CD4-positive, CD25-positive, alpha-beta regulatory T cell (primary cell): ENCODE data around the gene SPRED1. TPM values are rescaled to one million over a fixed set of nuclear protein-coding genes. Genes with fewer than 3 reads are reported as not detected.

ENCODE experiments used
- ATAC-seq, 2 donors: fragments of 150-1000 bp; cut with Tn5 transposase; one replicate each; pipeline ENCODE4 v1.10.0; 2021; ENCODE audit warnings: low read depth in 2 of 2, moderate number of reproducible peaks in 2 of 2, moderate library complexity in 1 of 2
- DNase-seq, 3 donors: peaks; one replicate each; pipeline versions ENCODE4 v3.0.0 to v3.0.0-alpha.2; 2012 to 2022; ENCODE audit warnings: mixed read lengths in 1 of 3
- H3K27ac ChIP-seq: one replicate; pipeline ENCODE4 v1.7.0; 2013; ENCODE audit warnings: mild to moderate bottlenecking, low read length; ENCODE audit not compliant: insufficient read depth, poor library complexity, severe bottlenecking
- H3K27me3 ChIP-seq: one replicate; pipeline ENCODE4 v1.7.0; 2013; ENCODE audit warnings: low read length; ENCODE audit not compliant: control insufficient read depth, insufficient read depth
- H3K36me3 ChIP-seq: one replicate; pipeline ENCODE4 v1.7.0; 2013; ENCODE audit warnings: mild to moderate bottlenecking, low read length, moderate library complexity; ENCODE audit not compliant: control insufficient read depth, insufficient read depth
- H3K4me1 ChIP-seq: 2 replicates; pipeline ENCODE4 v1.7.0; 2013; ENCODE audit warnings: mild to moderate bottlenecking, low read length; ENCODE audit not compliant: insufficient read depth, control insufficient read depth, poor library complexity, severe bottlenecking
- H3K4me3 ChIP-seq: one replicate; pipeline ENCODE4 v1.7.0; 2013; ENCODE audit warnings: low read depth, mild to moderate bottlenecking, low read length, moderate library complexity
- H3K9me3 ChIP-seq, 2 experiments: 1 replicate in 1 of 2; 2 replicates in 1 of 2; pipeline ENCODE4 v1.7.0; 2013; ENCODE audit warnings: low read length in 2 of 2, mild to moderate bottlenecking in 1 of 2, moderate library complexity in 1 of 2; ENCODE audit not compliant: control insufficient read depth in 2 of 2
- H3K27ac Mint-ChIP-seq, 3 donors: one replicate each; pipeline ENCODE4 v1.8.0; 2020 to 2022; ENCODE audit warnings: mild to moderate bottlenecking in 3 of 3, mixed read lengths in 3 of 3, moderate library complexity in 2 of 3
- H3K27me3 Mint-ChIP-seq: one replicate; pipeline ENCODE4 v1.8.0; 2022; ENCODE audit warnings: mild to moderate bottlenecking, mixed read lengths
- H3K36me3 Mint-ChIP-seq: one replicate; pipeline ENCODE4 v1.8.0; 2020; ENCODE audit warnings: mixed read lengths
- H3K4me1 Mint-ChIP-seq, 4 donors: one replicate each; pipeline ENCODE4 v1.8.0; 2020 to 2022; ENCODE audit warnings: mixed read lengths in 4 of 4, mild to moderate bottlenecking in 1 of 4
- H3K4me3 Mint-ChIP-seq, 4 donors: one replicate each; pipeline ENCODE4 v1.8.0; 2020 to 2022; ENCODE audit warnings: mild to moderate bottlenecking in 4 of 4, mixed read lengths in 4 of 4, moderate library complexity in 3 of 4
- H3K9me3 Mint-ChIP-seq, 7 donors: one replicate each; pipeline ENCODE4 v1.8.0; 2020 to 2022; ENCODE audit warnings: mixed read lengths in 7 of 7, mild to moderate bottlenecking in 3 of 7, moderate library complexity in 2 of 7
- polyA plus RNA-seq, 4 donors: library from polyadenylated mRNA; unstranded; fragments of 300-500 nt; fragmentation: Illumina TruSeq; gene quantifications; one replicate each; pipeline ENCODE4 v1.2.3, GENCODE V29; 2021
- total RNA-seq: library from RNA; stranded (reverse); gene quantifications from one replicate; pipeline ENCODE4 v1.2.3, GENCODE V29; 2022

Gene SPRED1
- total and polyA plus RNA-seq, 5 donors from 2014 or later, result 0.03 TPM; not detected in 4

DNA sequence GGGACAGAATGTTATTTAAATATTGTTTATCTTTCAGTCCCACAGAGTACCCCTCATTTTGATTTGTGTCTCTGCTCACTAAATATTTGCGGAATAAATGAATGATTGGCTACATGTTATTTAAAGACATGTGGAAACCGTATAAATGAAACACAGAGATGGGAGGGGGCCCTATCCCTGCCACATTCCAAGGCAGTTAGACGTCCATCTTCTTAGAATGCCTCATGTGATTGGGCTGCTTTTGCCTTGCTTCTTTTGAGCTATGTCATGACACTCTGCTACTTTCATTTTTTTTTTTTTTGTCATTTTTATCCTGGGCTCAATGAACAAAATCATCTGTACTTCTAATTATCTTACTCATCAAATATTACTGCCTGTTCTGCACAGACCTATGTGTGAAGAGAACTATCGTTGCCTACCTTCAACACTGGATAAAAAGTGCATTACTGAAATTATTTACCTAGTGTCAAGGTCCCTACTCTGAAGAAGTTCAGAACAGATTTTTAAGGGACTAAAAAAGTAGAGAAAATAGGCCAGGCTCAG is 117.4 kb downstream of the SPRED1 start:
- Histone ChIP-seq H3K27ac (no peak overlapping the region), H3K4me1 (no peaks in the 10 kb centered on the region), H3K9me3 (no peaks in the 10 kb centered on the region), H3K27me3 (peaks cover 17% of the 10 kb centered on the region), H3K4me3 (no peak overlapping the region), H3K36me3 (no peaks in the 10 kb centered on the region)
- H3K36me3 Mint-ChIP-seq, result no peaks in the 10 kb centered on the region
- no peaks in the 10 kb centered on the region for H3K4me1 Mint-ChIP-seq
- no peak for DNase-seq
- peaks cover 0 to under 1% (median 0%) of the 10 kb centered on the region in 7 donors for H3K9me3 Mint-ChIP-seq
- peaks cover 49% of the 10 kb centered on the region for H3K27me3 Mint-ChIP-seq
- ATAC-seq, result no peak
- H3K4me3 Mint-ChIP-seq, result no peak overlapping the region
- H3K27ac Mint-ChIP-seq, result no peak overlapping the region

- H3K4me3 Mint-ChIP-seq, result no peak overlapping the region
- DNase-seq (no peak), ATAC-seq (no peak)
- no peak overlapping the region for H3K4me3 ChIP-seq
- peaks cover 49% of the 10 kb centered on the region for H3K27me3 Mint-ChIP-seq
- no peaks in the 10 kb centered on the region for H3K4me1 Mint-ChIP-seq
- no peaks in the 10 kb centered on the region for H3K9me3 ChIP-seq
- H3K36me3 ChIP-seq, result no peaks in the 10 kb centered on the region
- no peaks in the 10 kb centered on the region for H3K4me1 ChIP-seq
- peaks cover 0 to 3% (median 0%) of the 10 kb centered on the region in 7 donors for H3K9me3 Mint-ChIP-seq
- H3K36me3 Mint-ChIP-seq, result no peaks in the 10 kb centered on the region
- no peak overlapping the region for H3K27ac ChIP-seq
- peaks cover 13% of the 10 kb centered on the region for H3K27me3 ChIP-seq
- no peak overlapping the region for H3K27ac Mint-ChIP-seq
These were observed 120.4 kb downstream of the SPRED1 start for GRCh38 chr15:38373016-38373415.

- no peak overlapping the region for H3K27ac Mint-ChIP-seq
- ATAC-seq (no peak), DNase-seq (no peak)
- no peaks in the 10 kb centered on the region for H3K4me1 Mint-ChIP-seq
- peaks cover 56% of the 10 kb centered on the region for H3K27me3 Mint-ChIP-seq
- peaks cover 0 to 3% (median 0%) of the 10 kb centered on the region in 7 donors for H3K9me3 Mint-ChIP-seq
- Histone ChIP-seq H3K9me3 (no peaks in the 10 kb centered on the region), H3K4me3 (no peak overlapping the region), H3K4me1 (no peaks in the 10 kb centered on the region), H3K27ac (no peak overlapping the region), H3K36me3 (no peaks in the 10 kb centered on the region), H3K27me3 (peaks cover 21% of the 10 kb centered on the region)
- no peaks in the 10 kb centered on the region for H3K36me3 Mint-ChIP-seq
- no peak overlapping the region for H3K4me3 Mint-ChIP-seq
These were observed 121.4 kb downstream of the SPRED1 start for GRCh38 chr15:38374029-38374428.

DNA sequence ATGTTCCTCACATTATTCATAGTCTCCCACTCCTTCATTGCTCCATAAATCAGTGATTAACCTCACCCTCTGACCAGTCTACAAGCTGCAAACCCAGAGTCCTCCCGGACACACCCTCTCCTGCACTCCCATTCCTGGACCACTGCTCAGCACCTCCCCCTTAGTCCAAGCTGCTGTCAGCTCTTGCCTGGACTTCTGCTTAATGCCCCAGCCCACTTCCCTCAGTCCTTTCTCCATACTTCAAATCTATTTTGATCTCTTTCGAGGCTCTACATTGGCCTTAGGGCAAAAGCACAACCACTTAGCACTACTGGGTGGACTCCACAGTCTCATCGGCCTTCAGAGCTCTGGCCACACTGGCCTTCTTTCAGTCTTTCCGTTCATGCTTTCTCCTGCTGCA is 121.9 kb downstream of the SPRED1 start:
- Mint-ChIP-seq H3K27ac (peak overlapping the region in 1 of 3 donors; percentile 65), H3K36me3 (no peaks in the 10 kb centered on the region), H3K4me1 (no peaks in the 10 kb centered on the region), H3K4me3 (no peak overlapping the region), H3K9me3 (peaks cover 0 to 4% (median 0%) of the 10 kb centered on the region in 7 donors), H3K27me3 (peaks cover 58% of the 10 kb centered on the region)
- Histone ChIP-seq H3K4me3 (no peak overlapping the region), H3K27ac (no peak overlapping the region), H3K36me3 (no peaks in the 10 kb centered on the region), H3K9me3 (no peaks in the 10 kb centered on the region), H3K4me1 (no peaks in the 10 kb centered on the region), H3K27me3 (peaks cover 24% of the 10 kb centered on the region)
- ATAC-seq (no peak), DNase-seq (no peak)

- H3K27me3 ChIP-seq, result peaks cover 29% of the 10 kb centered on the region
- Mint-ChIP-seq H3K9me3 (peaks cover 0 to 7% (median 0%) of the 10 kb centered on the region in 7 donors), H3K4me1 (no peaks in the 10 kb centered on the region), H3K36me3 (no peaks in the 10 kb centered on the region), H3K27me3 (peaks cover 66% of the 10 kb centered on the region), H3K27ac (no peak overlapping the region), H3K4me3 (no peak overlapping the region)
- DNase-seq (no peak), ATAC-seq (no peak)
- no peak overlapping the region for H3K4me3 ChIP-seq
- H3K36me3 ChIP-seq, result no peaks in the 10 kb centered on the region
- no peaks in the 10 kb centered on the region for H3K9me3 ChIP-seq
- H3K4me1 ChIP-seq, result no peaks in the 10 kb centered on the region
- H3K27ac ChIP-seq, result no peak overlapping the region
These were observed 123.4 kb downstream of the SPRED1 start for GRCh38 chr15:38376081-38376480.

- no peaks in the 10 kb centered on the region for H3K9me3 ChIP-seq
- H3K4me3 ChIP-seq, result no peak overlapping the region
- Mint-ChIP-seq H3K27me3 (peaks cover 66% of the 10 kb centered on the region), H3K9me3 (peaks cover 0 to 7% (median 0%) of the 10 kb centered on the region in 7 donors), H3K27ac (no peak overlapping the region), H3K4me3 (no peak overlapping the region), H3K4me1 (no peaks in the 10 kb centered on the region), H3K36me3 (no peaks in the 10 kb centered on the region)
- peaks cover 29% of the 10 kb centered on the region for H3K27me3 ChIP-seq
- no peak overlapping the region for H3K27ac ChIP-seq
- ATAC-seq (no peak), DNase-seq (no peak)
- no peaks in the 10 kb centered on the region for H3K36me3 ChIP-seq
- H3K4me1 ChIP-seq, result no peaks in the 10 kb centered on the region
These were observed 125.0 kb downstream of the SPRED1 start for GRCh38 chr15:38377636-38378035.

- H3K27ac Mint-ChIP-seq, result no peak overlapping the region
- ATAC-seq, result no peak
- H3K4me3 Mint-ChIP-seq, result no peak overlapping the region
- no peaks in the 10 kb centered on the region for H3K4me1 ChIP-seq
- no peak overlapping the region for H3K27ac ChIP-seq
- H3K27me3 Mint-ChIP-seq, result peaks cover 70% of the 10 kb centered on the region
- no peaks in the 10 kb centered on the region for H3K36me3 ChIP-seq
- H3K9me3 Mint-ChIP-seq, result peaks cover 0 to 7% (median 0%) of the 10 kb centered on the region in 7 donors
- H3K4me3 ChIP-seq, result no peak overlapping the region
- no peaks in the 10 kb centered on the region for H3K36me3 Mint-ChIP-seq
- H3K27me3 ChIP-seq, result peaks cover 30% of the 10 kb centered on the region
- no peak for DNase-seq
- H3K4me1 Mint-ChIP-seq, result no peaks in the 10 kb centered on the region
- no peaks in the 10 kb centered on the region for H3K9me3 ChIP-seq
These were observed 125.5 kb downstream of the SPRED1 start for GRCh38 chr15:38378161-38378560.

- peak; percentile 20 to 56 (median 41) for DNase-seq
- no peak overlapping the region for H3K27ac Mint-ChIP-seq
- peaks cover 4% of the 10 kb centered on the region for H3K27me3 ChIP-seq
- peaks cover 29% of the 10 kb centered on the region for H3K27me3 Mint-ChIP-seq
- H3K36me3 ChIP-seq, result no peaks in the 10 kb centered on the region
- H3K4me1 Mint-ChIP-seq, result no peaks in the 10 kb centered on the region
- no peak overlapping the region for H3K4me3 Mint-ChIP-seq
- no peaks in the 10 kb centered on the region for H3K9me3 ChIP-seq
- no peaks in the 10 kb centered on the region for H3K36me3 Mint-ChIP-seq
- H3K9me3 Mint-ChIP-seq, result peaks cover 0 to 3% (median 0%) of the 10 kb centered on the region in 7 donors
- no peaks in the 10 kb centered on the region for H3K4me1 ChIP-seq
- ATAC-seq, result peak; percentile 40 to 65
- no peak overlapping the region for H3K27ac ChIP-seq
- H3K4me3 ChIP-seq, result no peak overlapping the region
These were observed 137.4 kb downstream of the SPRED1 start for GRCh38 chr15:38389924-38390542.
